Measurements from ENCODE around the gene EI24.

EI24 gene

GRCh38 chr11:125579811-125580210, 10.5 kb downstream of the EI24 start:
- DNase-seq (ENCODE audit: low read depth): no peak

GRCh38 chr11:125583496-125583895, 14.2 kb downstream of the EI24 start:
- DNase-seq (ENCODE audit: low read depth): no peak

- no peak for DNase-seq (ENCODE audit: low read depth)
Observed at GRCh38 chr11:125585487-125585886, 16.2 kb downstream of the EI24 start.

GRCh38 chr11:125586623-125587022, 17.3 kb downstream of the EI24 start:
- no peak for DNase-seq (ENCODE audit: low read depth)

- DNase-seq (ENCODE audit: low read depth): no peak
Observed at GRCh38 chr11:125587480-125587879, 18.2 kb downstream of the EI24 start.

- no peak for DNase-seq (ENCODE audit: low read depth)
Observed at GRCh38 chr11:125588505-125588904, 19.2 kb downstream of the EI24 start.

- DNase-seq (ENCODE audit: low read depth): peak; percentile 25
Observed at GRCh38 chr11:125591649-125592304, 22.5 kb downstream of the EI24 start.

GRCh38 chr11:125592305-125593113, 23.2 kb downstream of the EI24 start, which contains the start of gene STT3A:
STT3A (plus strand) TSS chr11:125592852; CDS start chr11:125595916, 3,064 bp downstream.
- peak; percentile 100 for DNase-seq (ENCODE audit: low read depth)

GRCh38 chr11:125593114-125593820, 24.0 kb downstream of the EI24 start:
- DNase-seq (ENCODE audit: low read depth): peak; percentile 25

GRCh38 chr11:125594958-125595357, 25.7 kb downstream of the EI24 start:
- DNase-seq (ENCODE audit: low read depth): no peak

- no peak for DNase-seq (ENCODE audit: low read depth)
Observed at GRCh38 chr11:125600663-125601062, 31.4 kb downstream of the EI24 start.

GRCh38 chr11:125603207-125603606, 33.9 kb downstream of the EI24 start:
- peak; percentile 47 for DNase-seq (ENCODE audit: low read depth)

GRCh38 chr11:125605417-125605816, 36.1 kb downstream of the EI24 start:
- no peak for DNase-seq (ENCODE audit: low read depth)

- no peak for DNase-seq (ENCODE audit: low read depth)
Observed at GRCh38 chr11:125609545-125609944, 40.3 kb downstream of the EI24 start.

- DNase-seq (ENCODE audit: low read depth): no peak
Observed at GRCh38 chr11:125618383-125618782, 49.1 kb downstream of the EI24 start.

- DNase-seq (ENCODE audit: low read depth): peak; percentile 44
Observed at GRCh38 chr11:125621995-125622394, 52.7 kb downstream of the EI24 start.

- DNase-seq (ENCODE audit: low read depth): no peak
Observed at GRCh38 chr11:125623064-125623463, 53.8 kb downstream of the EI24 start.

- DNase-seq (ENCODE audit: low read depth): no peak
Observed at GRCh38 chr11:125624756-125625213, 55.5 kb downstream of the EI24 start, which contains the start of gene CHEK1. CHEK1 (plus strand) TSS chr11:125625163; CDS start chr11:125626769, 1,606 bp downstream.

GRCh38 chr11:125625225-125625629, 56.0 kb downstream of the EI24 start:
- DNase-seq (ENCODE audit: low read depth): peak; percentile 54

GRCh38 chr11:125625630-125626287, 56.5 kb downstream of the EI24 start:
- peak; percentile 90 for DNase-seq (ENCODE audit: low read depth)

- DNase-seq (ENCODE audit: low read depth): peak; percentile 93
Observed at GRCh38 chr11:125626288-125626950, 57.1 kb downstream of the EI24 start.
